Astrocyte of the spinal cord (primary cell): ENCODE data around the gene MACROD2.
"Not testable (repeated sequence)": the region's sequence is repeated elsewhere in the genome, so short reads cannot be mapped to it uniquely, and the experiment has no call there.

Experiments
- DNase-seq: peaks from one replicate; pipeline ENCODE4 v3.0.0; 2011; ENCODE audit warnings: low read depth, low spot score
- H3K4me3 ChIP-seq: 2 replicates; pipeline ENCODE4 v1.5.1; 2011; ENCODE audit warnings: low read depth, mild to moderate bottlenecking, low read length, moderate library complexity
- in situ Hi-C: cut with HindIII; loops from 2 replicates; pipeline ENCODE4 v1.10.0; 2017; ENCODE audit warnings: low sequenced_read_pairs
- TF ChIP-seq, protein P1 (sequence below): IDR thresholded peaks from 2 replicates; pipeline ENCODE4 v1.5.1; 2012; ENCODE audit warnings: low read depth, mild to moderate bottlenecking, low read length, inconsistent platforms

MACROD2 gene

DNA sequence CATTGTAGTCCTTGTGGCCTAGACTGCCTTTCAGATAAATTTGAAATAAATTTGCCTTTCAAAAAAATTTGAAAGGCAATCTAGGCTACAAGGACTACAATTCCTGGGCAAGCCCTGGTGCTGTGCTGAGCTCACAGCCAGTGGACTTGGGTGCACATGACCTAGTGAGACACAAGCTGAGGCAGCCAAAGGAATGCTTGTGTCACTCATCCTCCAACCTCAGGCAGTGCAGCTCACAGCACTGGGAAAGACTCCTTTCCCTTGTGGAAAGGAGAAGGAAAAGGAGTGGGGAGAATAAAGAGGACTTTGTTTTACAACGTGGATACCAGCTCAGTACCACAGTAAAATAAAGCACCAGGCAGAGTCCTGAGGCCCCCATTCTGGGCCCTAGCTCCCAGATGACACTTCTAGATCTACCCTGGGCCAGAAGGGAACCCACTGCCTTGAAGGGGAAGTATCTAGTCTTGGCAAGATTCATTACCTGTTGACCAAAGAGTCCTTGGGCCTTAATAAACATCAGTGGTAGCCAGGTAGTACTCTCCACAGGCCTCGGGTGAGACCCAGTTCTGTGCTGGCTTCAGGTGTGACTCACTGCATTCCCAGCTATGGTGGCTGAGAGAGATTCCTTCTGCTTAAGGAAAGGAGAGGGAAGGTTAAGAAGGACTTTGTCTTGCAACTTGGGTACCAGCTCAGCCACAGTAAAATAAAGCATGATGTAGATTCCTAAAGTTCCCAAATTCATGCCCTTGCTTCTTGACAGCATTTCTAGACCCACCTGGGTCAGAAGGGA, 1001.8 kb downstream of the MACROD2 start:
- DNase-seq, result peak; percentile 1
- TF ChIP-seq, protein P1, sequence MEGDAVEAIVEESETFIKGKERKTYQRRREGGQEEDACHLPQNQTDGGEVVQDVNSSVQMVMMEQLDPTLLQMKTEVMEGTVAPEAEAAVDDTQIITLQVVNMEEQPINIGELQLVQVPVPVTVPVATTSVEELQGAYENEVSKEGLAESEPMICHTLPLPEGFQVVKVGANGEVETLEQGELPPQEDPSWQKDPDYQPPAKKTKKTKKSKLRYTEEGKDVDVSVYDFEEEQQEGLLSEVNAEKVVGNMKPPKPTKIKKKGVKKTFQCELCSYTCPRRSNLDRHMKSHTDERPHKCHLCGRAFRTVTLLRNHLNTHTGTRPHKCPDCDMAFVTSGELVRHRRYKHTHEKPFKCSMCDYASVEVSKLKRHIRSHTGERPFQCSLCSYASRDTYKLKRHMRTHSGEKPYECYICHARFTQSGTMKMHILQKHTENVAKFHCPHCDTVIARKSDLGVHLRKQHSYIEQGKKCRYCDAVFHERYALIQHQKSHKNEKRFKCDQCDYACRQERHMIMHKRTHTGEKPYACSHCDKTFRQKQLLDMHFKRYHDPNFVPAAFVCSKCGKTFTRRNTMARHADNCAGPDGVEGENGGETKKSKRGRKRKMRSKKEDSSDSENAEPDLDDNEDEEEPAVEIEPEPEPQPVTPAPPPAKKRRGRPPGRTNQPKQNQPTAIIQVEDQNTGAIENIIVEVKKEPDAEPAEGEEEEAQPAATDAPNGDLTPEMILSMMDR, result no peak
- in situ Hi-C loops, result no loop called here
- H3K4me3 ChIP-seq, result no peak overlapping the region

- in situ Hi-C loops, result no loop called here
- TF ChIP-seq, protein P1, result no peak
- peak; percentile 70 for DNase-seq
- H3K4me3 ChIP-seq, result no peak overlapping the region
Observed at GRCh38 chr20:14997791-14998190, 1002.5 kb downstream of the MACROD2 start.

GRCh38 chr20:15005300-15005986, 1010.1 kb downstream of the MACROD2 start:
- H3K4me3 ChIP-seq, result no peak overlapping the region
- TF ChIP-seq, protein P1, result no peak
- in situ Hi-C loops, result no loop called here
- DNase-seq, result peak; percentile 2

GRCh38 chr20:15011631-15012030, 1016.3 kb downstream of the MACROD2 start:
- in situ Hi-C loops, result no loop called here
- DNase-seq, result no peak
- TF ChIP-seq, protein P1, result no peak
- H3K4me3 ChIP-seq, result no peak overlapping the region

DNA sequence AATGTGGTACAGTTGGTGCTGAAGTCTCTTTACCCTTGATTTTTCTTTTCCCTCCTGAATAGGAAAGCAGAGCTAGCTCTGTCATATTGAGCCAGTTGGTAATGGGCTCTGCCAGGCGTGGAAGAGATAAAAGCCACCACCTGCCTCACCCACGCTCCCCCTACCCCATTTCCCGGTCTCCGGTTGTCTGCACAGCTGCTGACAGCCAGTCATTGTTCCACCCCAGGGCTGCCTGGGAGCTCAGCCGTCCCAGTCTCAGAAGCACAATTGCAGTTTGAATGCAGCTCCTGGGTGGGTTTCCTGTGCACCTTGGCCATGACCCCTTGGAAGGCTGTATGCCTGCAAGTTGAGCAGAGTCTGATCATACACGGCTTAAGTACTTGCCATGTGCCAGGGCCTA, 1017.2 kb downstream of the MACROD2 start:
- TF ChIP-seq, protein P1, result no peak
- no peak for DNase-seq
- in situ Hi-C loops, result no loop called here
- H3K4me3 ChIP-seq, result no peak overlapping the region

DNA sequence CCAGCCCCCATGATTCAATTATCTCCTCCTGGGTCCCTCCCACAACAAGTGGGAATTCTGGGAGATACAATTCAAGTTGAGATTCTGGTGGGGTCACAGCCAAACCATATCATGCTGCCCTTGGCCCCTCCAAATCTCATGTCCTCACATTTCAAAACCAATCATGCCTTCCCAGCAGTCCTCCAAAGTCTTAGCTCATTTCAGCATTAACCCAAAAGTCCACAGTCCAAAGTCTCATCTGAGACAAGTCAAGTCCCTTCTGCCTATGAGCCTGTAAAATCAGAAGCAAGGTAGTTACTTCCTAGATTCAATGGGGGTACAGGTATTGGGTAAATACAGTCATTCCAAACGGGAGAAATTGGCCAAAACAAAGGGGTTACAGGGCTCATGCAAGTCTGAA, 1021.6 kb downstream of the MACROD2 start:
- H3K4me3 ChIP-seq, DNase-seq, in situ Hi-C loops: not testable (repeated sequence)

DNA sequence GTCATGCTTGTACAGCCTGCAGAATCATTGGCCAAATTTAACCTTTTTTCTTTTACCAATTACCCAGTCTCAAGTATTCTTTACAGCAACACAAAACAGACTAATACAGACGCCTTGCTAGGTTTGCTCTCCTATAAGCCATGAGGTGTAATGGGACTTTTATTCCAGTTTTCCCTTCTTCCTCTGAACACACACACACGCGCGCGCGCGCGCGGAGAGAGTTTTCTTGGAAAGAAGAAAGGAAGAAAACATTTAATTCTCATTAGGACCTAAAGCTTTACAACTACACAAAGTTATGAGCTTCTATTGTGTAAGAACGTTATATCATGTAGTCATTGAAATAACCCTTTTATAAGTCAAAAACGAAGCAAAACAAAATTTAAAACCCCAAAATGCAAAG, 1023.6 kb downstream of the MACROD2 start:
- in situ Hi-C loops, result no loop called here
- TF ChIP-seq, protein P1, result no peak
- no peak for DNase-seq
- H3K4me3 ChIP-seq, result no peak overlapping the region
